Stimulated activated CD4-positive, alpha-beta T cell treated with anti-CD3 and anti-CD28 coated beads, Interleukin-2, amount 100 ng/mL, for 48 hours (primary cell): Measurements from ENCODE around the gene MYOC.
"Not testable (repeated sequence)": the region's sequence is repeated elsewhere in the genome, so short reads cannot be mapped to it uniquely, and the experiment has no call there.

Source experiments
- DNase-seq, 2 donors: peaks; one replicate each; pipeline ENCODE4 v3.0.0-alpha.2; 2020

Gene MYOC

DNA sequence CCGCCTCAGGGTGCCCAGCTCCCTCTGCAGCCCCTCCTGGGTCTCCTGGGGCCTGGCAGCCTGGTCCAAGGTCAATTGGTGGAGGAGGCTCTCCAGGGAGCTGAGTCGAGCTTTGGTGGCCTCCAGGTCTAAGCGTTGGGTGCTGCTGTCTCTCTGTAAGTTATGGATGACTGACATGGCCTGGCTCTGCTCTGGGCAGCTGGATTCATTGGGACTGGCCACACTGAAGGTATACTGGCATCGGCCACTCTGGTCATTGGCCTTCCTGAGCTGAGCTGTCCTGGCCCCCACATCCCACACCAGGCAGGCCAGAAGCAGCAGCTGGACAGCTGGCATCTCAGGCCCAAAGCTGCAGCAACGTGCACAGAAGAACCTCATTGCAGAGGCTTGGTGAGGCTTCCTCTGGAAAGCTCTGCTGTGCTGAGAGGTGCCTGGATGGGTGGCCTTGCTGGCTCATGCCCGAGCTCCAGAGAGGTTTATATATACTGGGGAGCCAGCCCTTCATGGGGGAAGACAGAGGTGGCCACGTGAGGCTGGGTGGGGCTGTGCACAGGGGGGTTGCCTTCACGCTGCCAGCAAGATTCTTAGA, at the start of gene MYOC:
Gene MYOC (minus strand): TSS at position 455 of the 589 bp plus-strand sequence. CDS start 77 bp downstream, at position 378.
- no peak for DNase-seq

DNA sequence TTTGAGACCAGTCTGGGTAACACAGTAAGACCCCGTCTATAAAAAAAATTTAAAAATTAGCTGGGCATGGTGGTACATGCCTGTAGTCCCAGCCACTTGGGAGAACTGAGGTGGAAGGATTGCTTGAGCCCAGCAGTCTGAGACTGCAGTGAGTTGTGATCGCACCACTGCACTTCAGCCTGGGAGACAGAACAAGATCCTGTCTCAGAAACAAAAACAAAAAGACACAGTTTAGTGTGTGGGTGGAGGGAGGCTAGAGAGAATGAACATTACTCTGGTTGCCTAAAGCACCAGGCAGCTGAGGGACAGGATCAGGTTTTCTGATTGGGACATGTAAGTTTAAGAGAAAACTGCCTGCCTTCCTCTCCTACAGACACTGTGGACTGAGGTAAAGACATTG, 47.0 kb upstream of the MYOC start:
- no peak for DNase-seq

DNA sequence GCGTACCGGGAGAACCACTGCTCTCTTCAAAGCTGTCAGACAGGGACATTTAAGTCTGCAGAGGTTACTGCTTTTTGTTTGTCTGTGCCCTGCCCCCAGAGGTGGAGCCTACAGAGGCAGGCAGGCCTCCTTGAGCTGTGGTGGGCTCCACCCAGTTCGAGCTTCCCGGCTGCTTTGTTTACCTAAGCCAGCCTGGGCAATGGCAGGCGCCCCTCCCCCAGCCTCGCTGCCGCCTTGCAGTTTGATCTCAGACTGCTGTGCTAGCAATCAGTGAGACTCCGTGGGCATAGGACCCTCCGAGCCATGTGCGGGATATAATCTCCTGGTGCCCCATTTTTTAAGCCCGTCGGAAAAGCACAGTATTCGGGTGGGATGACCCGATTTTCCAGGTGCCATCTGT, 43.3 kb upstream of the MYOC start:
- DNase-seq, result not testable (repeated sequence)

DNA sequence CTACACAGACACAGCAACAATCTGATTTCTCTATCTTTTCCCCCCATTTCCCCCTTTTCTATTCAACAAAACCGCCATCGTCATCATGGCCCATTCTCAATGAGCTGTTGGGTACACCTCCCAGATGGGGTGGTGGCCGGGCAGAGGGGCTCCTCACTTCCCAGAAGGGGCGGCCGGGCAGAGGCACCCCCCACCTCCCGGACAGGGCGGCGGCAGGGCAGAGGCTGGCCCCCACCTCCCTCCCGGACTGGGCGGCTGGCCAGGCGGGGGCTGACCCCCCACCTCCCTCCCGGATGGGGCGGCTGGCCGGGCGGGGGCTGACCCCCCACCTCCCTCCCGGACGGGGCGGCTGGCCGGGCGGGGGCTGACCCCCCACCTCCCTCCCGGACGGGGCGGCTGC, 41.1 kb upstream of the MYOC start:
- not testable (repeated sequence) for DNase-seq

DNA sequence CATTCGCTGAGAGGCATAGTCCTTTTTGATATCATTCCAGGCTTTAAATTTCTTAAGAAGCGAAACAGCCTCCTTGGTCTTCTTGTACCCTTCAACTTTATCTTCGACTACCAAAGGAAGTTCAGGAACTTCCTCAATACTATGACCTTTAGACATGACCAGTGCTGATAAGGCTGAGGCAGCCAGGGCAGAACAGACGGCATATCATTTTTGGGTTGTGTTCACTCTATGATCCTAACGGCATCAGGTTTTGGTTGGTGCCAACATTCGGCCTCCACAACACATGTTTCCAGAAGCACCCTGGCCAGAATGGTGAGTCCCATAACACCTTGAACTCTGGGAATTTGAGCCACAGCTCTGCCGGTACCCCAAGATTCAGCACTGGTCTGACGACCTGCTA, 31.4 kb upstream of the MYOC start:
- DNase-seq, result no peak

DNA sequence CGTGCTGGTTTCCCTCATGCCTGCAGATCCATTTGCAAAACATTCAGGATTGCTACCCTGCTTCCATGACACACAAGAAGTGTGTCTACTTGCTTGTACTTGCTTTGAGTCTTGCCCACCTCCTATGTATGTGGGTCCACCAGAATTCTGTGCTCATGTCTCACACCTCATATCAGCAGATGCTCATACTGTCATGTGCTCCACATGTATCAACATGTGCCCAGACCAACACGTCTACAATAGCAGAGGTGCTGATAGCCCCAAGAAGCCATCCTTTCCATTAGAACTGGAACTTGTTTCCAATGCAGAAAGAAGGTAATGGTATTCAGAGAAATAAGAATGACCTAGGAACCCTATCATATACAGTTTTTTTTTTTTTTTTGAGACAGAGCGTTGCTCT, 27.9 kb upstream of the MYOC start:
- no peak for DNase-seq

DNA sequence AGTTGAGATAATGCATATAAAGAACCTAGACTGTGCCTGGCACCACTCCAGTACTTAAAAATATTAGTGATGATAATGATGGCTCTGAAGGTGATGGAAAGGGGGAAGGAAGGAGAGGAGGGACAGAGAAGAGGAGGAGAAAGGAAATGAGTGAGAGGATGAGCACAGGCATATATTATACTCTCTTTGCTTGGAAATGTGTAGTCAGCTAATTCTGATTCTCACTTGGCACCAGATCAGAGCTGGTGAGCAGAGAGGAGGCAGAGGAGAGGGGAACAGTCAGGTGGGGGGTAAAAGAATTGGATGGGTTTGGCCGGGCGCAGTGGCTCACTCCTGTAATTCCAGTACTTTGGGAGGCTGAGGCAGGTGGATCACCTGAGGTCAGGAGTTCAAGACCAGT, 24.3 kb upstream of the MYOC start:
- DNase-seq, result no peak

DNA sequence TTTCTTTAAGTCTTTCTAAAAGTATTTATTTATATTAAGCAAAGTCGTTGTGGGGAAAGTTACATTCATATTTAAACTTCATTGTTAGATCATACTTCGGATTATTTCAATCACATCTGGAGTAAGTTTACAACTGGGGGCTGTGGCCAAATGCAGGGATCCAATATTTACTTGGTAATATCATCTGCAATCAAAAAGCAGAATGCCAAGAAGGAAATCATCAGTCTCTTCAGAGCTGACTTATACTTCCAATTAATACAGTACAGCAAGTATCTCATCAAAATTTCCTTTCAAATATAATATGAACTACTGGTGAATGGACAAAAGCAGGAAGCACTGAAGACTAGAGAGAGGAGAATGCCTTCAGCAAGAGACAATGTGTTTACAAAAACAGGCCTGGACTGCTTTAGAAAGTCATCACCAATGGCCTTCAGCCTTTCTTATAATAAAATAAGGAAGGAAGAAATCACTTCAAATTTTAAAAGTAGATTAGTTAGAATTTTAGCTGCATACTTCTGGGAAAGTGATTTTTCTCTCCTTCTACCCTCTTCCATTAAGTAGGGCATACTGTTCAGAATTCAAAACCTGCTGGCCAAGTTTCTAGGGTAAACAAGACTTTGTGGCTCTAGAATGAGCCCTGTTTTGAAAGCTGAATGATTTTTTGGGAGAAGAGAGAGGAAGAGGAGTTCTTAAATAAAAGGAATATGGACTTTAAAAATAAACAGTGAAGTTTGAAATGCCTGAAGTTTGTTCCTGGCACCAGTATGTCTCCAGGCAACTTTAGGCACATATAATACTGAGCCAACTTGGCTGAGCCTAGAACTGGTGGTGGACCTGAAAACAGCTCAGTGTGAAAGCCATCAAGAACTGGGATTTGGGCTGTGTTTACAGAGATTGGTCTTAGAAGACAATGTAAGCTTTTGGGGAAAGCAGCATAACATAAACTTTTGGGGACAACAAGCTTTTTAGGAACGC, 22.2 kb upstream of the MYOC start:
- DNase-seq, result no peak

DNA sequence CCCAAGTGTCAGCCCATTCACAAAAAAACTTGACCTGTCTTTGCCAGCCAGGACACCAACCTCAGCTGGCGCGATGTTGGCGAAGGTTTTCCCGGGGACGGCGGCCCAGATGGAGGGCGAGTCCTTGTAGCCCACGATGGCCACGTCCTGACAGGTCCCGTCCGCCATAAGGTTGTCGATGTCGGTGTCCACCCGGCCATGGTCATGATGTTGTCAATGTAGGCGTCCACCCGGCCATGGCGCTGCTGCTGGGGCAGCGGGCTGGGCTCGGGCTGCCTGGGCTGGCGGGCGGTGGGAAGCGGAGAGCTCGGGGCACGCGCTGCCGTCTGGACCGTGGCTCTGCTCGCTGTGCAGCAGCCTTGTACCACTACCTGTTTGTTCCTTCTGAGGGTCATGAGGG, 18.3 kb upstream of the MYOC start:
- DNase-seq, result no peak

DNA sequence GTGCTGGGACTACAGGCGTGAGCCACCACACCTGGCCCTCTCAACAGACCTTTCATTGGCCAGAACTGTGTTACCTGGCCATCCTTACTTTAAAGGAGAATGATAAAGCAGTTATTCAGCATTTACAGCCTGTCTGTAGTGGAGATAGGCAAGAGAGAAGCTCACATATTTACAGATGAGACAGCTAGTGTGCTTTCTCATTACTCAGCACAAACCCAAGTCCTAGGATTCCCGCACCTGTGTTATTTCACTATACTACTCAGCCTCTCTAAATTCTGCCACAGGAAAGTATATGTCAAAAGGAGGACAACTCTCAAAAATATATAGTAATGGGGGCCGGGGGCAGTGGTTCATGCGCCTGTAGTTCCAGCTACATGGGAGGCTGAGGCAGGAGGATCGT, 15.9 kb upstream of the MYOC start:
- no peak for DNase-seq

DNA sequence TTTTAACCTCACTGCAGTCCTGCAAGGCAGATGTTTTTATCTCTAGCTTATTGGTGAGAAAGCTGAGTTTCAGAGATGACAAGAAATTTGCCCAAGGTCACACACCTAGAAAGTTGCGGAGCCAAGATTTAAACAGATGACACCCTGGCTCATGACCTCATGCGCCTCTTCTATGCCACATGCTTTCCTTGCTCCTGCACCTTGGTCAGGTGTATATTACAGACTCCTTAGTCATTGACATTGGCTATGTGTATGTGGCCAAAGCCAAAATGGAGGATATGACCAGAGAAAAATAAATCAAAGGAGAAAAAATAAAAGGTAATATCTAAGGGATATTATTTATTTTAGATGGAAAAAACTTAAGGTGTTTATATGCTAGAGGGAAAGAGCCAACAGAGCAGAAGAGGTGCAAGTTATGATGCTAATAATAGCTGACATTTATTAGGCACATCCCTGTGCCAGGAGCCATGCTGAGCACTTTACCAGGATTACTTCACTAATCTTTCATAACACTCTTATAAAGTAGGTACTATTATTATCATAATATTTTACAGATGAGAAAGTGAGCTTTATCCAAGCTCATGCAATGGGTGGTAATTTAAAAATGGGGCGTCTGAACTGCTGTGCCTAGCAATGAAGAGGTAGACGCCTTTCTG, 13.8 kb upstream of the MYOC start:
- no peak for DNase-seq

DNA sequence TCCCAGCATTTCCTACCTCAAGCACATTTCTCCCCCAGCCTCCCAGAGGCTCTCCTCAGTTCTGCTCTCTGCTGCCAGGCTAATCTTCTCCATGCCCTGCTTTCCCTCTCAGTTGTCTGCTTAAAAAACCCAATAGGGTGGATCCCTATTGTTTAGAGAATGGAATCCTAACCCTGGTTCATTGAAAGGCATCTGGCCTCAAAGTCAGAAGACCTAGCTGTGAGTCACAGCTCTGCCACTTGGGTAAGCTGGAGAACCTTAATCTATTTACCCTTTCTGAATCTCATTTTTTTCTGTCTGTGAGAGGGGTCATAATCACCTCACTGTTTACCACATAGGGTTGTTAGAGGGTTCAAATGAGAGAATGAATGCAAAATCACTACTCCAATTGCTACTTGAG, 12.5 kb upstream of the MYOC start:
- DNase-seq, result no peak

DNA sequence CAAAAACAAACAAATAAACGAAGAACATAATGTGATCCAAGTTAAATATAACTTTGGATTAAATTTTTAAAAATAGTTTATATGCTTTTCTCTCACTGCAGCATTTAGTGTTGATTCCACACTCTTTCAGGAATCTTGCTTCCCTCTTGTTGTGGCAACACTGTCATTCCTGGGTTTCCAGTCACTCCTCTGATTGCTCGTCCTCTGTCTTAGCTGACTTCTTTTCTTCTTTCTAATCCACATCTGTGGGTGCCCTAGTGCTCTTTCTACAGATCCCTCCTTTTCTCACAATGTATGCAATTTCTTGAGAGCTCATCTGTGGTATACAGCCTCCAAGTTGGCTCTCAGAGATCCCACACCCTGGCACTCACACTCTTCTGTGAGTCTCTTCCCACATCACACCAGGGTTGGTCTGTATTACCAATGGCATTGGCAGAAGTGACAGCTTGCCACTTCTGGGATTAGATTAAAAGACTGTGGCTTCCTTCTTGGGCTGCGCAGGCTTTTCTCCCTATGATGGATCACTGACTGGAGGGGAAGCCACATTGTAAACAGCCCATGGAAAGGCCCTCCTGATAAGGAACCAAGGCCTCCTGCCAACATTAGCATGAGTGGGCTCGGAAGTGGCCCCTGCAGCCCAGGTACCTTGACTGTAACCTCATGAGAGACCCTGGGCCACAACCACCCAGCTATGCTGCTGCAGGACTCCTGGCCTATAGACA, 11.5 kb upstream of the MYOC start:
- no peak for DNase-seq

DNA sequence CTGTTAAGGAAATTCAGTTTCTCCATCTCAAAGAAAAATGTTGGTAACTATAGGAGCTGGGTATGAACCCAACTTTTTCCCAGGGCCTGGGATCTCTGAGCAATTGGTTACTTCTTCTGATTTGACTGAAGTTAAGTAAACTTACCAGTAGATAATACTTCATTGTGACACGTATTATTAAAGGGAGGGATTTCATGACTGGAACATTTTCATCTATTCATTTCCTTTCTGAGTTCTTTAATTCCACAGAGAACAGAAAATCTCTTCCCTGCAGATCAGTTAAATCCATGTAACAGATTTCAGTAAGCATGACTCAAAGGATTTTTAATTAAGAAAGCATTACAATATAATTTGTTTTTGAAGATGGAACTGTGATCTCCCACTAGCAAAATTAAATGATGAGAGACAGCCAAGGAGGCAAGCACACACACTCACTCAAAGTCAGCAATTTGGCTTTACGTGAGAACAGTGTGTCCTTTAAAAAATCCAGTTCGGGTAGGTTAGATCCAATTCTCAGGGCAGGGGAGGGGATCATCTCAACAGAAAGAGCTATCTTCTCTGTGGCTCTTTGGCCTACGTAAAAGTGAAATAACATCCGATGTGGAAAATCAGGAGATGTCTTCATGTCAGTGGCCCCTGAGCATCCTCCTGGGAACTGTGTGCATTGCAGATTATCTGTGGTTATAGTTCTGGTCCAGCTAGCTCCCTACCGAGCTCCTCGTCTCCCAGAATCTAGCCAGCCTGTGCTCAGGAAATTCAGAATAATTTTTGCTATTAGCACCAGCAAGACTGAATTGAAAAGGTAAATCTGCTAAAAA, 10.8 kb upstream of the MYOC start:
- DNase-seq, result no peak

DNA sequence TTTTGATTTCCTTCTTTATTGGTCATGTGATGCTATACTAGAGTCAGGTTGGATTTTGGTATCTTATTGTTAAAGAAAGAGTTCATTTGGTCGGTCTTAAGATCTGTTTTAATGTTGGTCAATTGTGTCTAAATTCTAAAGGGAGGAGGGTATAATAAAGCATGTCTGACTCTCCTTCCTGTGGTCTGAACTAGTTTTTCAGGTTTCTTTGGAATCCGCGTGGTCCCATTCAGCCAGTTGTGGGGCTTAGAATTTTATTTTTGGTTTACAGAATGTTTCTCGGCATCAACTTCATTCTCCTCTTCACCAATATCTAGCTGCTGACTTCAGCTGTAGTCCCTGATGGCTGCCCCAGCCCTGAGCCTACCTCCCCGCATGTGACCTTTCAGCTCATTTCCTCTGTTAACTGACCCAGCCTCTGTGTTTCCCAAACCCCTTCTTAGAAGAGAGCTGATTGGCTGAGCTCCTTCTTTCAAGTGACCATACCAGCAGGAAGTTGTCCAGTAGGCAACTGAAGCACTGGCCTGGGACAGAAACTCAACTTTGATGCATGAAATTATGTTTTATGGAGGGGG, 8.7 kb upstream of the MYOC start:
- DNase-seq, result no peak

DNA sequence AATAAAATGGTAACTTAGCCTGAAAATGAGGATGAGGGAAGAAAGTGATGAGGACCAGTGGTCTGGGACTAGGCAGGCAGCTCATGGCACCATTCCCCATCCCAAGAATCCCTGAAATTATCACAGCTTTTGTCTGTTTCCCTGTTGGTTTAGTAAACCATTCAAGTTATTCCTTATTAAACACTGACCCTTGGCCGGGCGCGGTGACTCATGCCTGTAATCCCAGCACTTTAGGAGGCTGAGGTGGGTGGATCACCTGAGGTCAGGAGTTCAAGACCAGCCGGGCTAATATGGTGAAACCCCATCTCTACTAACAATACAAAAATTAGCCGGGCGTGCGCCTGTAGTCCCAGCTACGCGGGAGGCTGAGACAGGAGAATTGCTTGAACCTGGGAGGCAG, 3.7 kb upstream of the MYOC start:
- not testable (repeated sequence) for DNase-seq

DNA sequence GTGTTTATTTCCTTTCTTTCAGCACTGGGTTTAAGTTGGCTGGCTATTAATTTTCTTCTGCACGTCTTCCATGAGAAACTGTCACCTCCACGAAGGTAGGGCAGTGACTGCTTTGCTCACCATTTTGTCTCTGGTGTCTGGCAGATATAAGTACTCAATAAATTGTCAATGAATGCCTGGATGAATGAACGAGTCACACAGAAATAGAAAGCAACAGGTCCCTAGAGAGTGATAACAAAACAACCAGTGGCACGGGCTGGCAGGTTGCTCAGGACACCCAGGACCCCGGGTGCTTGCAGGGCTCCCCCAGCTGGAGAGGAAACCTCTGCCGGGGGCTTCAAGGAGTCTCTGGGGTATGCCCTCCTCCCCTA, 3.2 kb upstream of the MYOC start:
- no peak for DNase-seq

DNA sequence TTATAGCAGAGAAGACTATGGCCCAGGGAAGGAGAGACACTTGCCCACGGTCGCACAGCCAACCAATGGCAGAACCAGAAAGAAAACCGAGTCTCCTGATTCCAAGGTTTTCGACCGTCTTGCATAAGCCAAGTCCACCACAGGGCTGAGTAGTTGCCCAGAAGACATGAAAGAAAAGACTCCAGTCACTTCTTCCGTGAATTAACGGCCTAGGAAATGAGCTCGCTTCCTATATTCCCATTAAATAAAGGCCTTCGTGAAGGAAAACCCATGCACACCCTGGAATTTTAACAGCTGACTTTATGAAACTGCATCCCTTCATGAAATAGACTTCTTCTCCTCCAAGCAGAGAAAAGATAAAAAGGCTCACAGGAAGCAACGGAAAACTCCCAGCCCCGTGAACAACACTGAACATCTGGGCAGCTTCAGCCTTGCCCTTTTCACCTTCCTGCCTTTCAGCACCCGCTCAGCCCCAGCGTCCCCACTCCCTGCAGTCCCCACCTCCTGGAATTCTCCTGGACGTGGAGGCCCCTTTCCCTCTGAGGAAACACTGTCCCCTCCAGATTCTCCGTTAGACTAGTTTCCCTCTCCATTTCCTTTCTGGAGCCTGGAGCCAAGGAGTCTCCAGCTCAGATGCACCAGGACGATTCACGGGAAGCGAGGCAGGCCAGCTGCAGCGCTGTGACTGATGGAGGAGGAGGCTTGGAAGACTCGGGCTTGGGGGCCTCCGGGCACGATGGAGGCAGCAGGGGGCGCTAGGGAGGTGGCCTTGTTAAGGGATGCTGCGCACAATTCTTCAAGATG, 2.7 kb upstream of the MYOC start:
- peak; percentile 77 to 84 for DNase-seq

DNA sequence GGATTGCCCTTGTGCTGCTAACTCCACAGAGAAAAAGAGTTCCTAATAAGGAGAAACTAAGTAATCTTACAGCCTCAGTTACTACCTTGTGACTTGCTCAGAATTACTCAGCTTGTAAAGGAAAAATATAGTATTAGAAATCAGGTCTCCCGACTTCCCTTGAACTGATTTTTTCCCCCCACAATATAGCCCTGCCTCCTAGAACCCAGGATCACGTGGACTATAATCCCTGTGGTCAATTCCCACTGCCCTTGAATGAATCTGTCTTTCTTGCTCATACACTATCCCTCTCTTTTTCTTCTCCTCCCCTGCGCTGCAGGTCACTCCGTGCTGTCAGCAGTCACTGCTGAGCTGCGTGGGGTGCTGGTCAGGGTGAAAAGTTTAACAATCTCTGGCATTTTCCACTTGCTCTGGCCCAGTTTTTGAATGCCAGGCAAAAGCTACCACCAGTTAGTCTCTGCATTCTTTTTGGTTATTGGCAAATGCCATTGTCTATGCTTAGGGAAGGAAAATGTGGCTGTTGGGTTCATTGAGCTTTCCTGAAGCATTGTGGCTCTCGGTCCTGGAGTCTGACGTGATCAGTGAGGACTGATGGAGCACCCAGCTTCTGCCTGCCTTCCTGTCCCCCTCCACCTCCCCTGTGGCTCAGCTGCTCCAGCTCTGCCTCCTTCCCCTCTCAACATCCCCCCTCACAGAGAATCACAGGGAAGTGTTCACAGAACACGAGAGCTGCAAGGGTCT, 1.9 kb upstream of the MYOC start:
- DNase-seq, result no peak

DNA sequence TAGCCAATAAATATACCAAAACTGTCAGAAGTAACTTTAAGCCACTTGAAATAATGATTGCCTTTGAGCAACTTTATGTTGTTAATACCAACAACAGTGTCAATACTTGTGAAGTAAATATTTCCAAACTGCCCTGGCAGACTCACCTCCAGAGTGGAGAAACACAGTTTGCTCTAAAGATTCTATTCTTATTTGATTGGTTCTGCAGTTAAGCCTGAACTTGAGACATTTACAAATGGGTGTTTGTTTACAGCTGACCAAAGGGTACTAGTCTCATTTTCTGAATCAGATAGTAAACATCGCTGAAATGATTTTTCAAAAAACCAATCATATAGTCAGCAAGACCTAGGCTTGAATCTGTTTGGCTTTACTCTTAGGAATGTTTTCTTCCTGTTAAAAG, 1.3 kb upstream of the MYOC start:
- DNase-seq, result no peak

DNA sequence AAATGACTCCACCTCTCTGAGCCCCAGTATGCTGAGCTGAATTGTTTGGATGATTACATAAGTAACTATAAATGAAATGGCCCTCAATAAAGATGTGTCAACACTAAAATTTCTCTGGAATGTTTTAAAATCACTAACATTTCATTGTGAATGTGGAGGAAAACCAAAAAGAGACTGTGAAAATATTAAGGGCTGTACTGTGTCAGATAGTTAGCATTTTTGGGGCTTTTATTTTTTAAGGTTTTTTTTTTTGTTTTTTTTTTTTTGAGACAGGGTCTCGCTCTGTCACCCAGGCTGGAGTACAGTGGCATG, 6.3 kb downstream of the MYOC start:
- no peak for DNase-seq
